ENCODE measurements around the gene INHBC. TPM values are rescaled to one million over a fixed set of nuclear protein-coding genes. Genes with fewer than 3 reads are reported as not detected.

INHBC gene
- total RNA-seq, 4 donors from 2014 or later, result not detected

GRCh38 chr12:57459055-57459749, 24.6 kb downstream of the INHBC start:
- Histone ChIP-seq H3K4me3 (peak overlapping the region; percentile 51 to 59), H3K4me1 (peaks cover 3 to 11% of the 10 kb centered on the region in 2 donors), H3K36me3 (no peaks in the 10 kb centered on the region), H3K27ac (peak overlapping the region; percentile 89 to 91), H3K27me3 (no peaks in the 10 kb centered on the region), H3K9me3 (no peaks in the 10 kb centered on the region)
- peak; percentile 93 to 95 for DNase-seq
- TF ChIP-seq POLR2A (IDR thresholded peaks at IDR 0.05) (peak; percentile 7 to 15), CTCF (IDR thresholded peaks at IDR 0.05) (peak; percentile 92 to 98 (median 97))
- intact Hi-C loops (cut with DNase I; ENCODE audit: low total_unique reads), result no loop called here

DNA sequence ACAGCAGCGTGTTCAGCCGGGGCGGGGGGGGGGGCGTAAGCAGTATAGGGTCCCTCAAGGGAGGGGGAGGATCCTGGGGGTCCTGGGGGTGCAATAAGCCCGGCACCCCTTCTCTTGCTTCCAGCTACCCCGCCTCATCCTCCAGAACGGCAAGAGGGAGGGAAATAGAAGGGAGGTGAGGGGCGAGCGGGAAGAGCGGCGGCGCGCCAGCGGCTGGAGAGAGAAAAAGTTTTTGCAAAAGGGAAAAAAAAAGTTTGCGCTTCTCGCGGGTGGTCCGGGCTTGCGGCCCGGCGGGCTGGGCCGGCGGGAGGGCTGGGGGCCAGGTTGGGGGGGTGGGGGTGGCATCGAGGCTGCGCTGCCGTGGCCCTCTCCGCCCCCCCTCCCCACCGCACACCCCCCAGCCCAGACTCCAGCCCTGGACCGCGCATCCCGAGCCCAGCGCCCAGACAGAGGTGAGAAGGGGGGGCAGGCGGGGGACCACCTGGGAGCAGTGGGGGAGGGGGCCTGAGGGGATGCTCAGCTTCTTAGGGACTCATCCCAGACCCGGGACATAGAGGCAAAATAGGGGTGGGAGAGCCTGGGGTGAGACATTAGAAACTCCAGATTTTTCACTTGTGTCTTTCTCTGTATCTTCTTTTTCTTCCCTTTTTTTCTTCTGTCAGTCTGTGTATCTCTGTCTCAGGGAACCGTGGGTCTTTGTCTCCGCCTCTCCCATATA, 25.3 kb downstream of the INHBC start, which contains the start of gene GLI1:
TSS of gene GLI1 (plus strand) at position 36 of the 718 bp plus-strand sequence. CDS start 3,907 bp downstream, outside the sequence.
- DNase-seq, result no peak
- H3K27me3 ChIP-seq, result no peaks in the 10 kb centered on the region
- H3K36me3 ChIP-seq, result no peaks in the 10 kb centered on the region
- no peaks in the 10 kb centered on the region for H3K9me3 ChIP-seq
- TF ChIP-seq CTCF (IDR thresholded peaks at IDR 0.05) (no peak), POLR2A (IDR thresholded peaks at IDR 0.05) (no peak)
- intact Hi-C loops (cut with DNase I; ENCODE audit: low total_unique reads), result no loop called here
- peak within 1 kb of the TSS; percentile 89 to 91 for H3K27ac ChIP-seq
- peak within 1 kb of the TSS; percentile 51 to 59 for H3K4me3 ChIP-seq
- peaks cover 3 to 11% of the 10 kb centered on the region in 2 donors for H3K4me1 ChIP-seq

DNA sequence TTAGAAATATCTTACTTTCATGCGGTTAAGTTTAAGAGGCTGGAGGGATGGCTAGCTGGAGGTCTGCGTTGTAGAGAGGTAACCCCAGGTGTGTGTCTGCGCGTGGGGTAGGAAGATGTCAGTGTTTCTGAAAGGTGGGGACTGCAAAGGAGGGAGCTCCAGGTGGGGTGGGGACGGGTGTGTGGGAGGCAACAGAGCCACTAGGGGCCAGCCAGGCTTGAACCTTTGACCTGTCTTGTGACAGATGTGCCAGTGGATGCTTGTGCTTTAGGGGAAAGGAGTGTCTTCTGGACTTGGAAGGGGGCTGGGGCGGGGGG, 25.8 kb downstream of the INHBC start:
- no peaks in the 10 kb centered on the region for H3K9me3 ChIP-seq
- peak overlapping the region; percentile 51 to 59 for H3K4me3 ChIP-seq
- H3K27me3 ChIP-seq, result no peaks in the 10 kb centered on the region
- no peak for DNase-seq
- TF ChIP-seq POLR2A (IDR thresholded peaks at IDR 0.05) (no peak), CTCF (IDR thresholded peaks at IDR 0.05) (no peak)
- peaks cover 3 to 11% of the 10 kb centered on the region in 2 donors for H3K4me1 ChIP-seq
- peak overlapping the region; percentile 10 to 89 for H3K27ac ChIP-seq
- intact Hi-C loops (cut with DNase I; ENCODE audit: low total_unique reads), result no loop called here
- no peaks in the 10 kb centered on the region for H3K36me3 ChIP-seq

DNA sequence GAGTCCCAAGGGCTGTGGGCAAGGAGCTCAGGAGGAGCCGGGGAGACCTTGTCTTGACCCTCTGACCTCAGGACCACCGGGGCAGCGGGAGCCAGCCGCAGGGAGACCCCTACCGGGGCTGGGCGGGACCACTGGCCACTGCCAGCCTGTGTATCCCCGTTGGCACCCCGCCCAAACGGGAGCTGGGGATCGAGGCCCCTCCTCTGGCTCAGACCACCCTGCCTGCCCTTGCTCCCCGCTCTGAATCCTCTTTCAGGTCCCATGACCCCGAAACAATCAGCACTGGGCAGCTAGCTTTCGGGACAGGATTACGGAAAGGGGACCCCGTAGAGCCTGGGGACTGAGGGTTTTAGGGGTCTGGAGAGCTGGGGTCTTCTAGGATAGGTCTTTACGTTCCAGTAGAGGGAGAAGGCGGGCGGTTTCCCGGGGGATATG, 26.3 kb downstream of the INHBC start:
- Histone ChIP-seq H3K27me3 (no peaks in the 10 kb centered on the region), H3K4me1 (peaks cover 3 to 11% of the 10 kb centered on the region in 2 donors), H3K4me3 (peak overlapping the region; percentile 51 to 59), H3K36me3 (no peaks in the 10 kb centered on the region), H3K9me3 (no peaks in the 10 kb centered on the region), H3K27ac (peak overlapping the region; percentile 88 to 89)
- TF ChIP-seq POLR2A (IDR thresholded peaks at IDR 0.05) (no peak), CTCF (IDR thresholded peaks at IDR 0.05) (no peak)
- intact Hi-C loops (cut with DNase I; ENCODE audit: low total_unique reads), result no loop called here
- DNase-seq, result no peak

Data from uterus (tissue), 4 donors.